Stimulated activated CD8-positive, alpha-beta memory T cell treated with anti-CD3 and anti-CD28 coated beads, Interleukin-7, amount 100 ng/mL, for 1 hour (primary cell): Measurements from ENCODE around the gene IER3.
"Not testable (repeated sequence)": the region's sequence is repeated elsewhere in the genome, so short reads cannot be mapped to it uniquely, and the experiment has no call there.

ENCODE experiments used
- DNase-seq, 2 donors: peaks; one replicate each; pipeline ENCODE4 v3.0.0-alpha.2; 2020; ENCODE audit warnings: low read depth in 2 of 2

Gene IER3

DNA sequence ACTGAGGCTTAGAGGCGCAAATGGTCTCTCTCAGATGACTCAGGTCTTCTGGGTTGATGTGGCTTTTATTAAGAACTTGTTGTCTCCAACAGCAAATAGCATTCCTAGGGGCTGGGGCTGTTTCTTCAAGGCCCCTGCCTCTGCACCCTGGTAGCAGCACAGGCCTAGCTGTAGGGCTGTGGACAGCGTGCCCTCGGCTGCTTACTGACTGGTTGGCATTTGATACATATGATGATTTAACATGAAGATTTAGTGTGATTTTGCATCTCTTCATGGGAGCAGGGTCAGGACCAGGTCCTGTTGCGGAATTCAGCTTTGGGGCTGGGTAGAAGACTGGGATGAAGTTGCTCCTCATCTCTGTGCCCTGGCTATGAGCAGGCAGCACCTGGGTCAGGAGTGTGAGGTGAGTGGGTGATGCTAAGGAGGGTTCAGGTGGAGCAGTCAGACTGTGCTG is 24.3 kb upstream of the IER3 start:
- no peak for DNase-seq

DNA sequence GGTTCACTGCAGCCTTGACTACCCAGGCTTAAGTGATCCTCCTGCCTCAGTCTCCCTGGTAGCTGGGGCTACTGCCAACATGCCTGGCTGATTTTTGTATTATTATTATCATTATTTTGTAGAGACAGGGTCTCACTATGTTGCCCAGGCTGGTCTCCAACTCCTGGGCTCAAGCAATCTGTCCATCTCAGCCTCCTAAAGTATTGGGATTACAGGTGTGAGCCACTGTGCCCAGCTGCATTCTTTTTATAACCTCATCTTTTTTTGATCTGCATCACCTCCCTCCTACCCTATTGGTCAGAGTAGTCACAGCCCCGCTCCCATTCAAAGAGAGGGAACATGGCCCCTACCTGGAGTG is 23.6 kb upstream of the IER3 start:
- DNase-seq = no peak

DNA sequence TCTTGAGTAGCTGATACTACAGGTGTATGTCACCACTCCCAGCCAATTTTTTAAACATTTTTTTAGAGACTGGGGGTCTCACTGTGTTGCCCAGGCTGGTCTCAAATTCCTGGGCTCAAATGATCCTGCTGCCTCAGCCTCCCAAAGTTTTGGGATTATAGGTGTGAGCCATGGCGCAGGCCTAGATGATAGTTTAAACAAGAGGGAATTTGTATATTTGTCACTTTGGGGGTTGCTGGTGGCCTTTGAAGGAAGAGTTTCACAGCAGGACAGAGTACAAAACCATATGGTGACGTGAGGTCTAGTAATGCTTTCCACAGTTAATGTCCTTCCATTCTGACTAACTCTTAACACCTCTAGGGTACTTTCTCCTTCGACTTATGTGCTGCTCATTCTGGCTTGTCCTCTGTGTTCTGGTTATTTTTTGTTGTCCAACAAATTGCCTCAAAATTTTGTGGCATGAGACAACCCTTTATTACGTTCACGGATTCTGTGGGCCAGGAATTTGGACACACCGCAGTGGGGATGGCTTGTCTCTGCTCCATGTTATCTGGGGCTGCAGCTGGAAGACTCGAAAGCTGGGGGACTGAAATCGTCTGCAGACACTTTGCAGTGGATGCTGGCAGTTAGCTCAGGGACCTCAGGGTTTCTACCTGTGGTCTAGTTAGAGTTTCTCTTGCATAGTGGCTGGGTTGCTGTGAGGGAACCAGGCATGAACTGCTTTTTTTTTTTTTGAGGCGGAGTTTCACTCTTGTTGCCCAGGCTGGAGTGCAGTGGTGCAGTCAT is 23.0 kb upstream of the IER3 start:
- no peak for DNase-seq

DNA sequence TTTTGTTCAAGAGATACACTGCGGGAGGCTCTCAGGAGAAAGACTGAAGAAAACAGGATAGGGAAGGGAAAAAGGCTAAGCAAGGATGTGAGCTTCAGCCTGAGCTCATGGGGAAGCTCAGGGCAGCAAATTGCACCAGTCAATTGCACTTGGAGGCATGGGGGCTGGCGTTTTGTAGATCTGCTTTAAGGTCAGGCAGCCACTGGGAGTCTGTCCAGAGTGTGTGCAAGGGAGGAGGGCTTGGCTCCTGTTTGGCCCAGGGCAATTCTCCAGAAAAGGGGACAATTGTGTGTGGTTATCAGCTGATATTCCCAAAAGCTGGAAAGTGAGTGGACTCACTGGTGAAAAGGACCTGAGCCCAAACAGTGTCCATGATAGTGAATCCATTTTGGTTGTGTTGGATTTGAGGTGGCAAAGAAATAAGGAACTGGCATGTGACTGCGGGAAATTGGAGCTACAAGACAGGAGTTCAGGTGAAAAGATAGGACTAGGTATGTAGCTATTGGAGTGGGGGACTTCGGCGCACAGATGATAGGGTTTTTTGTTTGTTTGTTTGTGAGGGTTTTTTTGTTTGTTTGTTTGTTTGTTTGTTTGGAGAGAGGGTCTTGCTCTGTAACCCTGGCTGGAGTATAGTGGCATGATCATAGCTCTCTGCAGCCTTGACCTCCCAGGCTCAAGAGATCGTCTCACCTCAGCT is 22.3 kb upstream of the IER3 start:
- DNase-seq = no peak

GRCh38 chr6:30765495-30765894 is 21.1 kb upstream of the IER3 start:
- not testable (repeated sequence) for DNase-seq

DNA sequence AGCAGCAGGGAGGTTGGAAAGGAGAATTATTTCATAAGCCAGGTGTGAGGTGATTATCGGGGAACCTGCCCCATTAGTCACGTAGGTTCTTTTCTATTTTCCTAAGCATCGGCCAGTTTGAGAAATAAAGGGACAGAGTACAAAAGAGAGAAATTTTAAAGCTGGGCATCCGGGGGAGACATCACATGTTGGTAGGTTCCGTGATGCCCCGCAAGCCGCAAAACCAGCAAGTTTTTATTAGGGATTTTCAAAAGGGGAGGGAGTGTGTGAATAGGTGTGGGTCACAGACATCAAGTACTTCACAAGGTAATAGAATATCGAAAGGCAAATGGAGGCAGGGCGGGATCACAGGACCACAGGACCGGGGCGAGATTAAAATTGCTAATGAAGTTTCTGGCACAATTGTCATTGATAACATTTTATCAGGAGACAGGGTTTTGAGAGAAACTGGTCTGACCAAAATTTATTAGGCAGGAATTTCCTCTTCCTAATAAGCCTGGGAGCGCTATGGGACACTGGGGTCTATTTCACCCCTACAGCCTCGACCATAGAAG is 20.2 kb upstream of the IER3 start:
- DNase-seq = not testable (repeated sequence)

DNA sequence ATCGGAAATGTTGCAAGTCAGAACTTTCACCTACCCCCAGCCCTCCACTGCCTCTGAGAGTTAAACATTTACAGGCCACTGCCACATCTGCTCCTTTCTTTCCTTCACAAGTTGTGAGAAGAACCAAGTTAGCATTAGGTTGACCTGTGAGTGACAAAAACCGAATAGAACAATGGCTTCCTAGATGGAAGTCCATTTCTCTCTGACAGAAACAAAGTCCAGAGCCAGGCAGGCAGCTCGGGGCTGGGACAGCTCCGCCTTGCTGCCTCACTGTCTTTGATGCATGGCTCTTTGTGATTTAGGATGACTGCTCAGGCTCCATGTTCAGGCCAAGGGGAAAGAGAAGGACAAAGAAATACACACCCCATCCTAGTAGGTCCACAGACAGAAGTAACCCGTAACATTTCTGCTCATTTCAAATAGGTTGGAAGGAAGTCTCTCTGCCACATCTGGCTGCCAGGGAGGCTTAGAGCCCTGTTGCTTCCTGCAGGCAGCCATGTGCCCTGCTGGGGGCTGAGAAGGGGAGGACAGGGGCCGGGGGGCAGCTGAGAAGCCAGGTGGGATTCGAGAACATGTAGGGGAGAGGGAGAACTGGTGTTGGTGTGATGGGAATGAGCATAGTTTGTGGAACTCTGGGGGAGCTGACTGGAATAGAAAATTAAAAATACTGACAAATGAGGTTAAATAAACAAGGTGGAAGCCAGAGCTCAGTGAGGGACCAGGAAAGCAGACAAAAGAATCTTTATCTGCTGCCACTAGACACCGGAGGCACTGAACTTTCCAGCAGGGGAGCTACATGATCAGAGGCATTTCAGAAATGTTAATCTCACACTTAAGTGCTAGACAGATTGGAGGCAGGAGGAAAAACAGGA is 19.5 kb upstream of the IER3 start:
- no peak for DNase-seq

GRCh38 chr6:30763155-30763617 is 18.8 kb upstream of the IER3 start:
- DNase-seq = no peak

DNA sequence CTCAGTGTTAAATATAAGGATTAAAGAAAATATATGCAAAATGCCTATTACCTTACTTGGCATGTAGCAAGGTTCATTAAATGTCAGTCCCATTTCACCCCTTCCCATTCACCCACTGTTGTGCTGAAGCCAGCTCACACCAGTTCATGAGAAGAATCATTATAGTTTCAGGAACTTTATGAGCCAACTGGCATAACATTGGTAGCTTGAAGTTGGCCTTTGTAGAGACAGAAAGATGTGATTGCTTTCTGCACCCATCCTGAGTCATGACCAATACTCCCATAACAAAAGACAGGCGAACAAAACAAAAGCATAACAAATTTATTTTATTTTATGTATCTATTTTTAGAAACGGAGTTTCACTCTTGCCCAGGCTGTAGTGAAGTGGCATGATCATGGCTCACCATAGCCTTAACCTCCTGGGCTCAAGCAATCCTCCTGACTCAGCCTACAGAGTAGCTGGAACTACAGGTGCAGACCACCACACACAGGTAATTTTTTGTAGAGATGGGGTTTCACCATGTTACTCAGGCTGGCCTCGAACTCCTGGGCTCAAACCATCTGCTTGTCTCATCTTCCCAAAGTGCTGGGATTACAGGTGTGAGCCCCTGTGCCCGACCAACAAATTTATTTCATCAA is 17.6 kb upstream of the IER3 start:
- no peak for DNase-seq

DNA sequence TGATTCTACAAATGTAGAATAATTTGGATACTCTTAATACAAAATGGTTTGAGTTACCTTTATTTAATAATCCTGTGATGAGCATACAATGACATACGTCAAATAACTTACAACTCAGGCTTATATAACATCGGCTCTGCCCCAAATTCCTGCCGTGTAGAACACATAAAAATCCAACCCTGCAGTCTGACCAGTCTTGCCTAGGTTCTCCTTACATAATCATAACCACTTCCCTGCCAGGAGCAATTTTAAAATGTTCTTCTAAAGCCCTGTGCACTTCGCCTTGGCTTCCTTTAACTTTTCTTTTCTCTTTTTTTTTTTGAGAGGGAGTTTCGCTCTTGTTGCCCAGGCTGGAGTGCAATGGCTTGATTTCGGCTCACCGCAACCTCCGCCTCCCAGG is 16.2 kb upstream of the IER3 start:
- no peak for DNase-seq

DNA sequence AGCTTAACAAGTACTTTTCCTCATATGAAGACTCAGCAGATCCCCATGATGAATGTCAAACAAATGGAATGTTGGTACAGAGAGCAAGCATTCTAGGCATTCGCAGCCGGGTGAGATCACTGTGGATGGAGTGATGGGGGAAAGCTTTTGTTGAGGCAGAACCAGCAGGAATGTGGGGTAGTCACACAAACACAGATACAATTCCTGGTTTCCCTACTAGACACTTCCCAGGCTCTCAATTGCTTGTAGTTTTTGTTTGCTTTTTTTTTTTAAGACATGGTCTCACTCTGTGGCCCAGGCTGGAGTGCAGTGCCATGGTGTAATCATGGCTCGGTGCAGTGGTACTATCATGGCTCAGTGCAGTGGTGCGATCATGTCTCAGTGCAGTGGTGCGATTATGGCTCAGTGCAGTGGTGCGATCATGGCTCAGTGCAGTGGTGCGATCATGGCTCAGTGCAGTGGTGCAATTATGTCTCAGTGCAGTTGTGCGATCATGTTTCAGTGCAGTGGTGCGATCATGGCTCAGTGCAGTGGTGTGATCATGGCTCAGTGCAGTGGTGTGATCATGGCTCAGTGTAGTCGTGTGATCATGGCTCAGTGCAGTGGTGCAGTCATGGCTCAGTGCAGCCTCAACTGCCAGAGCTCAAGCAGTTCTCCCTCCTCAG is 15.4 kb upstream of the IER3 start:
- no peak for DNase-seq

DNA sequence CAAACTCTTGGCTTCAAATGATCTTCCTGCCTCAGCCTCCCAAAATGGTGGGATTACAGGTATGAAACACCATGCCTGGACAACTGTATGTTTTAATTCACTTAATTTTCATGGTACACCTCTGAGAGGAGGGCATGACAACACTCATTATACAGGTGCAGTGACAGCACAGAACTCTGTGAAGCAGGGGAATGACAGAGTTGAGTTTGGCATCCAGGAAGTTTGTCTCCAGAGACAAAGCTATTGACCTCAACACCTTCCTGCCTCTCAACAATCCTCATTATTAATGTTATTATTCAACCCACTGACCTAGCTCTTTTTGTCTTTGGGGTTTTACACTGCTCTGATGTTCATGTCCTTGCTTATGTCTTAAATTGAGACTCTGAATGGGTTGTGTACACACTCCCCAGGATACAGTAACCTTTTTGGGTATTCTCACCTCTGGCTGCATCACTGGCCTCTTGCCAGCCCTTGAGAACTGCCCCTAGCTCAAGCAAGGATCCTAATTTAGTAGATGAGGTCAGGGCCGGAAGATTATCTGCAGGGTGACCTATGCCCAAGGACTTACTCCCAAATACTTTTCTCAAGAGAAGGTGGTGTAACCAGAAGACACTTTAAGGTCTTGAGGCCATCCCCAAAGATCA is 13.0 kb upstream of the IER3 start:
- DNase-seq = no peak

GRCh38 chr6:30756405-30757003 is 12.2 kb upstream of the IER3 start:
- DNase-seq = not testable (repeated sequence)

GRCh38 chr6:30754631-30755030 is 10.3 kb upstream of the IER3 start:
- no peak for DNase-seq

DNA sequence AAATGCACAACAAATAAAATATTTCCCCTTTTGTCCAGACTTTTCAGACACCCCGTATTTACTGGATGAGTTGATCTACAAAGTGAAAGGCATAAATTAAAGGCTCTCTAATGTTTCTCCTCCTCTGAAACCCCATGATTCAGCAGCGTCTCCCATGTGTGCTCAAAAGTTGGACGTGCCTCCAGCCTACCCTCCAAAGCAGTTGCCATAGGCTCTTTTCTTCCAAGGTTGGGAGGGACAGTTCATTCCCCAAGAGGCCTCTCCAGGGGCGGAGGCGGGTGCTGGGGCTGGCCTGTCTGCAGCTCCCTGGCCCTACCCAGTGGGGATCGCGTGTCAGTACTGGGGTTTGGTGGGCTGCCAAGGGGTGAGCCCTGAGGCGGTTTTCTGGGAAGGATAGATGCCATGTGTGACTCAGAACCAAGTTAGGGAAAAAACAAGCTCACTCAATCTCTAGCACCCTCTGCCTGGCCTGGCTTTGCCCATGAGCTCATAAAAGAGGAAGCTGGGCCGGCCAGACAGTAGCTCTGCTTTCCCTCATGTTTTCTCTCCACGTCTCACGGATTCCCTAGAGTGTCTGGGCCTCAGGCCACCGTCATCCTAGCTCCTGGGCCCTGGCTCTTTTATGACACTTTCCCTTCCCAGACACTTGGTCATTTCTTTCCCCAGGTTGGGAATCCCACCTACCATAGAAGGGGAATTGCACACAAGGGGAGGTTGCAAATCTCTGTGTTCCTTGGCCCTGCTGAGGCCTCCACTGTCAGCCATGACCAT is 8.0 kb upstream of the IER3 start:
- DNase-seq = no peak

- no peak for DNase-seq
These were observed 6.0 kb upstream of the IER3 start for GRCh38 chr6:30750379-30750668.

DNA sequence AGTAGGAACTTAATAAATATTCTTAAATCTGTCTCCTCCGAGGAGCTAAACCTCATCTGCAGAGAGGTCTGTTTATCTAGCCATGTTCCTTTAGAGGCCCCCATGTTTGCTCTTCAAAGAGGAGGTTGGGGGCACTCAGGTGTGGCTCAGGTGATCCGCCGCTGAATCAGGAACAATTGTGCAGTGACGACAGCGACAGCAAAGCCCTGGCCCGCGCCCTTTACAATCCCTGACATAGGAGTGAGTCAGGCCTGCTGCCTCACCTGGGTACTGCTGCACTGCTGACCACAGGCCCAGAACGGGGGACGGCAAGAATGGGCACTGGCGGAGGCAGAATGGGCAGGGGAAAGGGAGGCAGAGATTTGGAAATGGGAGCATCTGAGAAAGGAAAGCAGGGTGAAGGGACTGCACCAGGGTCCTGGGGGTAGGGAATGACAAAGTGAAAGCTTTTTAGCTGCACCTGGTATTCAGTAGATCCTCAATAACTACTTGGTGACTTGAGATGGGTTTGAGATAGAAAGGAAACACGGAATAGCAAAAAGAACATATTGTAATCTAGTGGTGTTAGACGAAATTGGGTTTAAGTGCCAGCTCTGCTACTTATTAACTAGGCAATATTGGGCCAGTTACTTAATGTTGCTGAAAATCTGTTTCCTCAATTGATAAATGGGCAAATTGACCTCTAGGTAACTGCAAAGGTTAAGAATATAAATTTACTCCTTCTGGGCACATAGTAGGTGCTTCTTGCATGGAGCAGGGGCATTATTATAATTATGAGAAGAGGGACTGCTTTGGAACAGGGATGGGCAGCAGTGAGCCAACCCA is 5.4 kb upstream of the IER3 start:
- no peak for DNase-seq

- DNase-seq = no peak
These were observed 4.6 kb upstream of the IER3 start for GRCh38 chr6:30748851-30749540.
